Measurements from ENCODE around the gene IDI1.

GRCh38 chr10:1020460-1020859, 28.5 kb downstream of the IDI1 start:
- TF ChIP-seq CTCF (IDR thresholded peaks at IDR 0.05) (no peak), POLR2A (IDR thresholded peaks at IDR 0.05) (no peak), POLR2AphosphoS5 (IDR thresholded peaks at IDR 0.05) (no peak)
